ENCODE data around the gene MAP3K7CL. TPM values are rescaled to one million over a fixed set of nuclear protein-coding genes. Genes with fewer than 3 reads are reported as not detected.

Gene MAP3K7CL
- total RNA-seq, 1 donor from 2014 or later = 93.1 TPM

- peaks cover 23% of the 10 kb centered on the region for H3K4me1 Mint-ChIP-seq (ENCODE audit: low read depth)
Measured at GRCh38 chr21:29208044-29208681, 77.7 kb downstream of the MAP3K7CL start.

GRCh38 chr21:29208682-29209059, 78.2 kb downstream of the MAP3K7CL start:
- H3K27ac Mint-ChIP-seq (ENCODE audit: unreplicated experiment) = peak overlapping the region; percentile 84
- H3K9me3 Mint-ChIP-seq (ENCODE audit: low read depth) = peaks cover 4% of the 10 kb centered on the region
- DNase-seq (ENCODE audit: low spot score) = no peak
- TF ChIP-seq CTCF (IDR thresholded peaks at IDR 0.05) = no peak
- H3K27me3 Mint-ChIP-seq (ENCODE audit: low read depth) = no peaks in the 10 kb centered on the region
- peak overlapping the region; percentile 11 for H3K4me3 Mint-ChIP-seq (ENCODE audit: unreplicated experiment)
- H3K4me1 Mint-ChIP-seq (ENCODE audit: low read depth) = peaks cover 23% of the 10 kb centered on the region
- H3K36me3 Mint-ChIP-seq (ENCODE audit: low read depth) = peaks cover 2% of the 10 kb centered on the region

More at GRCh38 chr21:29208044-29208681, 77.7 kb downstream of the MAP3K7CL start:
- H3K36me3 Mint-ChIP-seq (ENCODE audit: low read depth) = peaks cover 2% of the 10 kb centered on the region
- H3K27me3 Mint-ChIP-seq (ENCODE audit: low read depth) = no peaks in the 10 kb centered on the region
- no peak for DNase-seq (ENCODE audit: low spot score)
- H3K4me3 Mint-ChIP-seq (ENCODE audit: unreplicated experiment) = peak overlapping the region; percentile 11
- peaks cover 4% of the 10 kb centered on the region for H3K9me3 Mint-ChIP-seq (ENCODE audit: low read depth)
- peak overlapping the region; percentile 84 for H3K27ac Mint-ChIP-seq (ENCODE audit: unreplicated experiment)
- TF ChIP-seq CTCF (IDR thresholded peaks at IDR 0.05) = no peak

- Mint-ChIP-seq H3K27me3 (ENCODE audit: low read depth) (no peaks in the 10 kb centered on the region), H3K9me3 (ENCODE audit: low read depth) (peaks cover 4% of the 10 kb centered on the region), H3K36me3 (ENCODE audit: low read depth) (peaks cover 2% of the 10 kb centered on the region), H3K4me1 (ENCODE audit: low read depth) (peaks cover 23% of the 10 kb centered on the region), H3K4me3 (ENCODE audit: unreplicated experiment) (no peak overlapping the region), H3K27ac (ENCODE audit: unreplicated experiment) (peak overlapping the region; percentile 13)
- DNase-seq (ENCODE audit: low spot score) = no peak
- TF ChIP-seq CTCF (IDR thresholded peaks at IDR 0.05) = no peak
Measured at GRCh38 chr21:29209696-29210095, 79.3 kb downstream of the MAP3K7CL start.

GRCh38 chr21:29211205-29211604, 80.8 kb downstream of the MAP3K7CL start:
- no peak overlapping the region for H3K27ac Mint-ChIP-seq (ENCODE audit: unreplicated experiment)
- H3K36me3 Mint-ChIP-seq (ENCODE audit: low read depth) = peaks cover 2% of the 10 kb centered on the region
- no peak for DNase-seq (ENCODE audit: low spot score)
- H3K4me3 Mint-ChIP-seq (ENCODE audit: unreplicated experiment) = no peak overlapping the region
- peaks cover 4% of the 10 kb centered on the region for H3K9me3 Mint-ChIP-seq (ENCODE audit: low read depth)
- no peak for TF ChIP-seq CTCF (IDR thresholded peaks at IDR 0.05)
- peaks cover 23% of the 10 kb centered on the region for H3K4me1 Mint-ChIP-seq (ENCODE audit: low read depth)
- no peaks in the 10 kb centered on the region for H3K27me3 Mint-ChIP-seq (ENCODE audit: low read depth)

GRCh38 chr21:29212446-29212845, 82.0 kb downstream of the MAP3K7CL start:
- no peak for DNase-seq (ENCODE audit: low spot score)
- Mint-ChIP-seq H3K4me3 (ENCODE audit: unreplicated experiment) (no peak overlapping the region), H3K9me3 (ENCODE audit: low read depth) (peaks cover 7% of the 10 kb centered on the region), H3K27me3 (ENCODE audit: low read depth) (no peaks in the 10 kb centered on the region), H3K4me1 (ENCODE audit: low read depth) (peaks cover 32% of the 10 kb centered on the region), H3K27ac (ENCODE audit: unreplicated experiment) (no peak overlapping the region), H3K36me3 (ENCODE audit: low read depth) (peaks cover 4% of the 10 kb centered on the region)
- no peak for TF ChIP-seq CTCF (IDR thresholded peaks at IDR 0.05)

Data from chondrocyte (in vitro differentiated cells).